ENCODE data around the gene SGTB.
"Not testable (repeated sequence)": the region's sequence is repeated elsewhere in the genome, so short reads cannot be mapped to it uniquely, and the experiment has no call there.

Gene SGTB

DNA sequence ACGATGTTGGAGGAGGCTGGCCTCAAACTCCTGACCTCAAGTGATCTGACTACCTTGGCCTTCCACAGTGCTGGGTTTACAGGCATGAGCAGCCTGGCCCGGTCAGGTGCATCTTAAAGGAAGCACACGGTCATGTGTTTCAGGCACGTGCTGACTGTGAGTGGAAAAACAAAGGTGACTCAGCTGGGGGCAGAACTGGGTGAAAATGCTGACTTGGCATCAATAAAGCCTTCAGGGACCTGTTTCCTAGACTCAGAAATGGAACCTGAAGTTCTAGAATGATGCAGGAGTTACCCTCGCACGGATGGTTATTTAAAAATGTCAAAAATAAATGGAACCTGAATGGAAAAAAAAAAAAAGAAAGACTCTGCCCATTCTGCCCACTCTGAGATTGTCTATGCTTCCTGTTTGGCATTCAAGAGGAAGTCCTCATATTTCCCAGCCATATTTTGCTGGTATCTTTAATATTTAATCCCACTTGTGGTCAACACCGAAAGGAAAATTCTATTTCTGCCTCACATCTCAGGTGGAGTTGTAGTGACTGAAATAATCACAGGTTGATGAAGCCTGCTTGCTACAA lies 12.4 kb upstream of the SGTB start:
- DNase-seq (ENCODE audit: low read depth), result not testable (repeated sequence)

- not testable (repeated sequence) for DNase-seq (ENCODE audit: low read depth)
These were observed 10.1 kb upstream of the SGTB start for GRCh38 chr5:65732046-65732445.

DNA sequence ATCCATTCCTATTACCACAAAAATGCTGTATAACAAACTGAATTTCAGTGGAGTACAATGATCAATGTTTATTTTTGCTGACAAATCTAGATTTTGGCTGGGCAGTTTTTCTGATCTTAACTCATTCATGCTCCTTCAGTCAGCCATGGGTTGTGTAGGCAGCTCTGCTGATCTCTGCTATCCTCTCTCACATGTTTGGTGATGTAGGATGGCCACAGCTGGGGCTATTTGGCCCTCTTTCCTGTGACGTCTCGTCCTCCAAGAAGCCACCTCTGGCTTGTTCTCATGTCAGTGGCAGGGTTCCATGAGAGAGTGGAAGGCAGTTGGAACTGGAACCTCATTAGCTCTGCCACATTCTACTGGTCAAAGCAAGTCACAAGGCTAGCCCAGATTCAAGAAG lies 9.0 kb upstream of the SGTB start:
- DNase-seq (ENCODE audit: low read depth), result no peak

- DNase-seq (ENCODE audit: low read depth), result no peak
These were observed 6.3 kb upstream of the SGTB start for GRCh38 chr5:65728218-65728617.

- no peak for DNase-seq (ENCODE audit: low read depth)
These were observed 5.7 kb upstream of the SGTB start for GRCh38 chr5:65727491-65728156.

GRCh38 chr5:65722575-65723403 lies 880 bp upstream of the SGTB start:
- DNase-seq (ENCODE audit: low read depth), result no peak

GRCh38 chr5:65721050-65721719 lies 724 bp downstream of the SGTB start:
- DNase-seq (ENCODE audit: low read depth), result no peak

GRCh38 chr5:65718576-65719310 lies 3.2 kb downstream of the SGTB start:
- DNase-seq (ENCODE audit: low read depth), result no peak

DNA sequence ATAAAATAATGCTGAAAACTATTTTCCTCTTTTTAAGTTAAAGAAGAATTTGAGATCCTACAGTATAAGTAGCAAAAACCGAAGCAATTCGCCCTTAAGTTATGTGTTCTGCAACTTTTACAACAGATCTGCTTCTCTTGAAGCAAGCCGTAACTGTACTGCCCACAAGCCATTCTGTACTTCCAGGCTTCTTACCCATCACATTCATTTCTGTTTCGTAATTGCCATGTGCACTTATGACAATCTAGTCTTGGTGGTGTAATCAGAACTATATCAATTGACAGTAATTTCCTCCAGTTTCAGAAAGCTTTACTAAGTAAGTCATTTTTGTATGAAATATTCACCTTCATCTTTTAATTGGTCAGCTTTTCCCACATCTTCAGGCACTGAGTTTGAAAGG lies 13.8 kb downstream of the SGTB start:
- no peak for DNase-seq (ENCODE audit: low read depth)

DNA sequence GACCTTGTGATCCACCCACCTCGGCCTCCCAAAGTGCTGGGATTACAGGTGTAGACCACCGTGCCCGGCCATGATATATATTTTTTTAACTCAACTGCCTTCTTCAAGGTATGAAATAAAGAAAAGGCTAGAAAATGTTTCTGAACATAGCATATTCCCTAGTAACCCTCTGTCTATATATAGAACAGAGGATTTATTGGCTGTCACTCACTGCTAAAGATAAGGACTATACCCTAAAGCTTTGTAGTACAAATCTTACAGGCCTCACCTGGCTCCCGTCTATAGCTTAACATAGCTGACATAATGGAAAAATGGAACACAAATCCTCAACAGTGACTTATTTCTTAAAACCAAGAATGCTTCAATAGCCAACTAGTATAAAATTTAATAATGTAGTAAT lies 14.2 kb downstream of the SGTB start:
- no peak for DNase-seq (ENCODE audit: low read depth)

DNA sequence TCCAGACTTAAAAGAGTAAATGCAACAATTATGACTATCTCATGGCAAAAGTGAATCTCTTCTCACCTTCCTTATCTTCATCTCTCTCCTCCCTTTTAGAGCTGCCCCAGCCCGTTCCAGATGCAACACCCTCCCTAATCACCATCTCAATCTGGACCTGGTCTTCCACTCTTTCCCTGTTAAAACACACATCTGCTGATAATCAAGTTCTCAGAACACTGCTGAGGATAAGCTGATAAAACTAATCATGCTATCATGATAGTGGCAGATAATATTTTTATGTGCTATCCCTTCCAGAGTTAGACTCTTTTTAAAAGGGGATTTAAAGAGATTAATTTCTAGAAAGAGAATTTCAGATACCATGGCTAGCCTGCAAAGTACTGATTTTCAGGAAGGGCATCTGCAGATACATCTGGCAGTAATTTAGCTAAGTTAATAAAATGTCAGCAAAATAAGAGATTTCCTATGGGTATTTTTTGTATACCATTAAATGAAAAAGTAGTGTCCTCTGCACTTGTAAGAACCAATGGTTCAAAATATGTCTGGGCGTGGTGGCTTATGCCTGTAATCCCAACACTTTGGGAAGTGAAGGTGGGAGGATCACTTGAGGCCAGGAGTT lies 17.2 kb downstream of the SGTB start:
- no peak for DNase-seq (ENCODE audit: low read depth)

GRCh38 chr5:65702036-65702435 lies 19.9 kb downstream of the SGTB start:
- DNase-seq (ENCODE audit: low read depth), result no peak

- DNase-seq (ENCODE audit: low read depth), result no peak
These were observed 22.6 kb downstream of the SGTB start for GRCh38 chr5:65699338-65699737.

DNA sequence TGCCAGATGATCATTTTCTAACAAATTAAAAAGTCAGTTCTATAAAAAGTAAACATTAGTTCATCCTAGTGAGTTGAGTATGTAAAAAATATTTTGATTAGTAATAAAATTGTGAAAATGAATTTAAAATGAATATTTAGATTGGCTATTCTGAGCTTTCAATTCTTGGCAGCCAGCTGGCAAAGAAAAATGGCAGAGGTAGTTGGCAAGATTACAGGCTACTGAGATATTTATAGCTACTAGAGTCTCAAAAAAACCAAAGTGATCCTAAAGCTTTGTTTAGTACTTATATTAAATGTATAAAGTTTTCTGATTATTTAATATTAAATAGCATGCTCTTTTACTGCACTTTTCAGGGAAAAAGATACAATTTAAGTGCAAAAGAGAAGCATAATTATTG lies 25.0 kb downstream of the SGTB start:
- no peak for DNase-seq (ENCODE audit: low read depth)

DNA sequence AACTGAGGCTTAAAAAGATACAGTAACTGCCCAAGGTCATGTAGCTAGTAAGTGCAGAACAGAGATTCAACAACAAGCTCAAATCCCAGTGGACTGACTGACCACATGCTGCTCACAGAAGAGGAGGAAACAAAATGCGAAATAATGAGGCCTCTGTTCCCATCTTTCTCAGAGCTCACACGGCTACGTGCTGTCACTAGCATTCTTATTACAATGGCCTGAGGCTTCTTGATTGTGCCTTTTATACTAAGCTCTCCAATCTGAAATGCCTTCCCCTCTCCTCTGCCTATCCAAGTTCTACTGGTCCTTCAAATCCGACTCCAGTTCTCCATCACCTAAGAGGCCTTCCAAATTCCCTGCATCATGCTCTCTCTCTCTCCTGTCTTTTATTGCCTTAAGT lies 26.0 kb downstream of the SGTB start:
- no peak for DNase-seq (ENCODE audit: low read depth)

- no peak for DNase-seq (ENCODE audit: low read depth)
These were observed 26.6 kb downstream of the SGTB start for GRCh38 chr5:65695162-65695755.

- DNase-seq (ENCODE audit: low read depth), result no peak
These were observed 28.8 kb downstream of the SGTB start for GRCh38 chr5:65693121-65693520.

DNA sequence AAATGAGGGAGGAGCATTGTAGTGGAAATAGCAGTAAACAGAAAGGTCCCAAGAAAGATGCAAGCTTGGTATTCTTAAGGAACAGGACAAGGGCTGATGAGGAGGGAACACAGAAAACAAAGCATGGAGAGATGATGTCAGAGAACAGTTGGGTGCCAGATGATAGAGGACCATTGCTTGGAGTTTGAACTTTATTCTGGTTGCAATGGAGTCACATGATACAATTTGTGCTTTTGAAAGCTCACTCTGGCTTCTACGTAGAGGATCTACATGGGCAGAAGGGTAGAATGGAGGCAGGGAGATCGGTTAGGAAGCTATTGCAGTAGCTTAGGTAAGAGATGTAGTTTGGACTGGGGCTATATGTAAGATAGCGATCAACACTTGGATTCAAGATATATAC lies 39.8 kb downstream of the SGTB start:
- no peak for DNase-seq (ENCODE audit: low read depth)

DNA sequence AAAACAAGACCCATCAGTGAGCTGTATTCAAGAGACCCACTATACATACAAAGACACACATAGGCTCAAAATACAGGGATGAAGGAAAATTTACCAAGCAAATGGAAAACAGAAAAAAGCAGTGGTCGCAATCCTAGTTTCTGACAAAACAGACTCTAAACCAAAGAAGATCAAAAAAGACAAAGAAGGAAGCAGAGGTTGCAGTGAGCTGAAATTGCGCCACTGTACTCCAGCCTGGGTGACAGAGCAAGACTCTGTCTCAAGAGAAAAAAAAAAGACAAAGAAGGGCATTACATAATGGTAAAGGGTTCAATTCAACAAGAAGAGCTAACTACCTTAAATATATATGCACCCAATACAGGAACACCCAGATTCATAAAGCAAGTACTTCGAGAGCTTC lies 45.9 kb downstream of the SGTB start:
- not testable (repeated sequence) for DNase-seq (ENCODE audit: low read depth)

DNA sequence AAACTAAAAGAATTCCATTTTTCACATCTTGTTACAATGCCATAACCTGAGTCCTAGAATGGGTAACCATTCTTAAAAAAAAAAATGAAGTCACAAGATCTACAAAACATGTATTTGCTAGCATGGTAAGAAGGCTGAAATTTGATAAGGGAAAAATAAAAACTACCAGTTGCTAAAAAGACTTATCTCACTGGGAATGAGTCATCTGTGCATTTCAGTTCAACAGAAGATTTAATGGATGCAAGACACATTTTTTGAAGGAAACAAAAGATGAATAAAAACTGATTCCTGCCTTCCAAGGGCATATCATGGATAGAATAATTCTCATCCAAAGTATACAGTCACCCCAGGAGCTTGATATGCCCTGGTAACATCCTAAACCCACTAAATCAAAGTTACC lies 47.2 kb downstream of the SGTB start:
- DNase-seq (ENCODE audit: low read depth), result no peak

DNA sequence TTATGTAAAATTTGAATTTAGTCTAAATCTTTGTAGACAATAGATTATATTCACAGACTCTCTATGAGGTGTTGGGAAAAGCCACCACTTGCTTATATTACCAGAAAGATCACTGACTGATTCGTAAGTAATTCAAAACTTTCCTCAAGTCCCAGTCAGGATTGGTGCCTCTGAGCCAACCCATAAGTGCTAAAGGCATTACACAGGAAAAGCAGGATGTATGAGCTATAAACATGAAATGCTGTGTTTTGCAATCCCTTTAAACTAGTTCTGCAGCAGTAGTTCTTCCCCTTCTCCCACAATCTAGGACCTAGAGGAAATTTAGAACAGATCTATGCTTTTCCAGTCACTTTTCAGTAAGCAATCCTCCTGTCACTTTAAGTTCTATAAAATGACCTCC lies 49.1 kb downstream of the SGTB start:
- no peak for DNase-seq (ENCODE audit: low read depth)
